B cell (primary cell): ENCODE measurements around the gene ABL1. TPM values are rescaled to one million over a fixed set of nuclear protein-coding genes. Genes with fewer than 3 reads are reported as not detected.

Experiments
- ATAC-seq: fragments of 200-7000 bp; cut with Tn5 transposase; one replicate; pipeline ENCODE4 v1.10.0; 2021; ENCODE audit warnings: low read depth, mild to moderate bottlenecking, moderate number of reproducible peaks, moderate library complexity
- CTCF ChIA-PET: fragments of 350-600 bp; sonication (Branson Sonifier 250); formaldehyde crosslinking; loops from one replicate; lab custom pipeline; 2021; ENCODE audit warnings: antibody characterized with exemption, inconsistent platforms; lab: Charles Lee
- POLR2A ChIA-PET: fragments of 350-600 bp; sonication (Branson Sonifier 250); formaldehyde crosslinking; loops from one replicate; lab custom pipeline; 2021; ENCODE audit warnings: antibody characterized with exemption; lab: Charles Lee
- DNase-seq: peaks from one replicate; pipeline ENCODE4 v3.0.0; 2013
- H2AFZ ChIP-seq: 2 replicates; pipeline ENCODE4 v1.6.1; 2012; ENCODE audit warnings: mild to moderate bottlenecking, low read depth, low read length; ENCODE audit not compliant: insufficient read depth, poor library complexity, severe bottlenecking
- H3K27ac ChIP-seq, 2 donors: 1 replicate in 1 of 2; 2 replicates in 1 of 2; pipeline ENCODE4 v1.5.1; 2012 to 2013; ENCODE audit warnings: low read length in 2 of 2, mild to moderate bottlenecking in 2 of 2, moderate library complexity in 1 of 2
- H3K27me3 ChIP-seq, 4 experiments: fragments of 200-600 bp in 1 of 4; sonication (generic) in 1 of 4; replicated peaks in 1 of 4; 1 replicate in 2 of 4; 2 replicates in 2 of 4; pipeline versions ENCODE4 v1.6.1 to v1.7.0; 2013 to 2016; ENCODE audit warnings: low read length in 3 of 4, mild to moderate bottlenecking in 2 of 4, mixed read lengths in 1 of 4, moderate library complexity in 1 of 4; ENCODE audit not compliant: insufficient read depth in 4 of 4, control insufficient read depth in 3 of 4; ENCODE audit errors: control extremely low read depth in 1 of 4
- H3K36me3 ChIP-seq, 2 experiments: replicated peaks in 1 of 2; 1 replicate in 1 of 2; 2 replicates in 1 of 2; pipeline versions ENCODE4 v1.6.1 to v1.7.1; 2013; ENCODE audit warnings: low read length in 1 of 2; ENCODE audit not compliant: insufficient read depth in 2 of 2, control insufficient read depth in 1 of 2; ENCODE audit errors: control extremely low read depth in 1 of 2, extremely low read depth in 1 of 2
- H3K4me1 ChIP-seq, 2 donors: fragments of 200-600 bp in 1 of 2; sonication (generic) in 1 of 2; 1 replicate in 1 of 2; 2 replicates in 1 of 2; pipeline versions ENCODE4 v1.5.1 to v1.6.1; 2013 to 2017; ENCODE audit warnings: low read length in 2 of 2; ENCODE audit not compliant: control insufficient read depth in 2 of 2, insufficient read depth in 2 of 2
- H3K4me2 ChIP-seq: replicated peaks from 2 replicates; pipeline ENCODE3; 2012; ENCODE audit warnings: mild to moderate bottlenecking, low read depth, low read length; ENCODE audit not compliant: poor library complexity, severe bottlenecking
- H3K4me3 ChIP-seq, 5 experiments: fragments of 200-600 bp in 1 of 5; sonication (generic) in 1 of 5; 1 replicate in 3 of 5; 2 replicates in 2 of 5; pipeline versions ENCODE4 v1.5.1 to v1.7.0; 2011 to 2016; ENCODE audit warnings: low read length in 4 of 5, mild to moderate bottlenecking in 4 of 5, low read depth in 2 of 5, control low read depth in 1 of 5, moderate library complexity in 1 of 5; ENCODE audit not compliant: insufficient read depth in 1 of 5; ENCODE audit errors: control extremely low read depth in 1 of 5, extremely low read depth in 1 of 5
- H3K79me2 ChIP-seq: fragments of 200-600 bp; sonication (generic); one replicate; pipeline ENCODE4 v1.6.0; 2016; ENCODE audit warnings: low read length; ENCODE audit not compliant: control insufficient read depth, insufficient read depth
- H3K9ac ChIP-seq: fragments of 200-600 bp; sonication (generic); 2 replicates; pipeline ENCODE4 v1.6.1; 2017; ENCODE audit warnings: mild to moderate bottlenecking, low read length, moderate library complexity
- H3K9me3 ChIP-seq, 3 donors: one replicate each; pipeline versions ENCODE4 v1.6.1 to v1.7.1; 2013; ENCODE audit warnings: low read length in 2 of 3; ENCODE audit not compliant: control insufficient read depth in 2 of 3, insufficient read depth in 1 of 3; ENCODE audit errors: control extremely low read depth in 1 of 3
- H4K20me1 ChIP-seq: 2 replicates; pipeline ENCODE4 v1.6.0; 2012; ENCODE audit warnings: mild to moderate bottlenecking, low read length; ENCODE audit not compliant: insufficient read depth, control insufficient read depth, poor library complexity, severe bottlenecking
- H3K27ac Mint-ChIP-seq: one replicate; pipeline ENCODE4 v1.8.0; 2021; ENCODE audit warnings: mixed read lengths
- H3K27me3 Mint-ChIP-seq: one replicate; pipeline ENCODE4 v1.8.0; 2021; ENCODE audit warnings: mixed read lengths
- H3K4me1 Mint-ChIP-seq: one replicate; pipeline ENCODE4 v1.8.0; 2021; ENCODE audit warnings: mixed read lengths
- H3K4me3 Mint-ChIP-seq: one replicate; pipeline ENCODE4 v1.8.0; 2021; ENCODE audit warnings: mixed read lengths
- H3K9me3 Mint-ChIP-seq: one replicate; pipeline ENCODE4 v1.8.0; 2022; ENCODE audit warnings: mixed read lengths; ENCODE audit not compliant: insufficient read depth
- EZH2 ChIP-seq: IDR thresholded peaks from 2 replicates; pipeline ENCODE4 v1.6.1; 2012; ENCODE audit warnings: borderline replicate concordance, low read depth, mild to moderate bottlenecking, moderate library complexity, low read length; ENCODE audit not compliant: insufficient read depth, poor library complexity, severe bottlenecking
- WGBS: methylation state at CpG from one replicate; pipeline ENCODE4 v1.1.5; 2013; ENCODE audit warnings: missing lambda C conversion rate; ENCODE audit not compliant: insufficient coverage; 5-methylcytosine and 5-hydroxymethylcytosine counted together
- intact Hi-C: fragments of 100-400 bp; cut with micrococcal nuclease; formaldehyde crosslinking; loops from one replicate; pipeline ENCODE4 v1.10.0; 2022
- polyA plus RNA-seq: library from polyadenylated mRNA; depleted of rRNA; stranded (reverse); fragments of >200 nt; gene quantifications from 2 replicates; pipeline ENCODE4 v1.2.3, GENCODE V29; 2012
- total RNA-seq, 2 donors: library from RNA; stranded (reverse); fragments of 120-200 nt in 1 of 2; gene quantifications; 1 replicate in 1 of 2; 2 replicates in 1 of 2; pipeline versions ENCODE4 v1.2.3 to v1.2.4, GENCODE V29; 2013 to 2022
- TF ChIP-seq, protein P1 (sequence below): fragments of 200-600 bp; IDR thresholded peaks from one replicate; pipeline ENCODE4 v1.8.0; 2022; ENCODE audit warnings: antibody characterized with exemption, mild to moderate bottlenecking

The ABL1 gene
- total and polyA plus RNA-seq, 2 donors (not counting 1 experiment from before 2014, with no cell fraction given) = 11.9 to 46.0 TPM

DNA sequence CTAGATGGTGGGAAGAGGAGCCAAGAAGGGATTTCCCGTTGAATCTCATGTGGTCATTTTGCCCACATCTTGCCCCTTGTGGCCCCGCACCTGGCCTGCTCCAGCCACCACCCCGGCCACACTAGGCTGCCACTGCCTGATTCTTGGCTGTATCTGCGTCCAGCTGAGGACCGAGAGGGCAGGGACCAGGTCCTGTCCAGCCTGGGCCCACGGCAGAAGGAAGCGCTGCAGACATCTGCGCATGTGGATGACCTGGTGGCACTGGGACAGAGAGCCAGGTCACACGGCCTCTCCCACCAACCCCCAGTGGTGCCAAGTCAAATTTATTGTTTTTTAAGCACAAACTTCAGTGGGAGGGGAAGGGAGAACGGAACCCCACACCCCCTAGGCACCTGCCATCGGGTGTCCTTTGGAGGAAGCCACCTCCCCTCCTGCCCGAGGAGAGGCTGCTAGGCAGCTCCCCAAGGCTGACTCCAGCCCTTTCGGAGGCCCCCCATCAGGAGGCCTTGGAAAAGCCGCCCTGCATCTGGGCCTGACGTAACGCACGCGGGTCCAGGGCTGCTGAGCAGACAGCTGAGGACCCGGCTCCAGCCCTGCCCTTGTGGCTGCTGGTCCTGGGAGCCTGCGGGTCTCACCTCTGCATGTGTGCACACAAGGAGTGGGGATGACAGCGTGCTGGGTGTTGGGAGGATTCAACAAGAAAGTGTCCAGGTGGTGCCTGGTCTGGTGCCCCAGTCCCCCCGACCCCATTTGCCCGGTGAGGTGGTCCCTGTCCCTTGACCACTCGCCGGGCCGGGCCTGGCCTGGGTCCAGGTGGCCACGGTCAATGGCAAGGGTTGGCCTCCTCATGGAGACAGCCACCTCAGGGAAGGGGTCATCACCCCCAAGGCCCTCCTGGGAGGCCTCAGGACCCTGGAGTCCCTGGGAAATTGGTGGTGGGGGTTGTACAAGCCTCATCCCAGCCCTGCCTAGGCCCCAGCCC, 67.4 kb downstream of the ABL1 start:
- Histone ChIP-seq H3K4me1 (no peaks in the 10 kb centered on the region), H3K27ac (no peak overlapping the region), H3K9me3 (peaks cover 0 to 8% (median 0%) of the 10 kb centered on the region in 3 donors), H3K4me2 (no peak overlapping the region), H3K79me2 (no peaks in the 10 kb centered on the region), H3K27me3 (peaks cover 0 to 8% (median 0%) of the 10 kb centered on the region in 4 experiments), H2AFZ (no peak overlapping the region), H4K20me1 (no peaks in the 10 kb centered on the region), H3K36me3 (no peaks in the 10 kb centered on the region), H3K4me3 (no peak overlapping the region), H3K9ac (no peak overlapping the region)
- no peaks in the 10 kb centered on the region for H3K9me3 Mint-ChIP-seq
- no peaks in the 10 kb centered on the region for H3K27me3 Mint-ChIP-seq
- intact Hi-C loops = no loop called here
- ChIA-PET CTCF (no interaction called here), POLR2A (no interaction called here)
- H3K4me3 Mint-ChIP-seq = no peak overlapping the region
- WGBS = 92% methylated on average over 22 of the region's 27 CpGs
- H3K4me1 Mint-ChIP-seq = no peaks in the 10 kb centered on the region
- ATAC-seq (no peak), DNase-seq (no peak)
- H3K27ac Mint-ChIP-seq = no peak overlapping the region
- TF ChIP-seq, protein P1, sequence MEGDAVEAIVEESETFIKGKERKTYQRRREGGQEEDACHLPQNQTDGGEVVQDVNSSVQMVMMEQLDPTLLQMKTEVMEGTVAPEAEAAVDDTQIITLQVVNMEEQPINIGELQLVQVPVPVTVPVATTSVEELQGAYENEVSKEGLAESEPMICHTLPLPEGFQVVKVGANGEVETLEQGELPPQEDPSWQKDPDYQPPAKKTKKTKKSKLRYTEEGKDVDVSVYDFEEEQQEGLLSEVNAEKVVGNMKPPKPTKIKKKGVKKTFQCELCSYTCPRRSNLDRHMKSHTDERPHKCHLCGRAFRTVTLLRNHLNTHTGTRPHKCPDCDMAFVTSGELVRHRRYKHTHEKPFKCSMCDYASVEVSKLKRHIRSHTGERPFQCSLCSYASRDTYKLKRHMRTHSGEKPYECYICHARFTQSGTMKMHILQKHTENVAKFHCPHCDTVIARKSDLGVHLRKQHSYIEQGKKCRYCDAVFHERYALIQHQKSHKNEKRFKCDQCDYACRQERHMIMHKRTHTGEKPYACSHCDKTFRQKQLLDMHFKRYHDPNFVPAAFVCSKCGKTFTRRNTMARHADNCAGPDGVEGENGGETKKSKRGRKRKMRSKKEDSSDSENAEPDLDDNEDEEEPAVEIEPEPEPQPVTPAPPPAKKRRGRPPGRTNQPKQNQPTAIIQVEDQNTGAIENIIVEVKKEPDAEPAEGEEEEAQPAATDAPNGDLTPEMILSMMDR = no peak
- no peak for TF ChIP-seq EZH2
